Esophagus squamous epithelium (tissue), 4 donors: ENCODE data around the gene OR51B6.
"Not testable (repeated sequence)": the region's sequence is repeated elsewhere in the genome, so short reads cannot be mapped to it uniquely, and the experiment has no call there.

Source experiments
- POLR2A ChIP-seq, 4 donors: fragments of 450-650 bp; IDR thresholded peaks; one replicate each; pipeline ENCODE4 v1.6.1; 2017; ENCODE audit warnings: antibody characterized with exemption in 4 of 4, mild to moderate bottlenecking in 4 of 4, moderate library complexity in 3 of 4
- TF ChIP-seq, protein P1 (sequence below), 6 experiments: fragments of 450-650 bp in 4 of 6; fragments of 200-600 bp in 2 of 6; sonication (generic) in 2 of 6; IDR thresholded peaks; one replicate each; pipeline ENCODE4 v1.5.1; 2016 to 2019; ENCODE audit warnings: antibody characterized with exemption in 6 of 6, mild to moderate bottlenecking in 4 of 6, moderate library complexity in 4 of 6

- TF ChIP-seq, protein P1, sequence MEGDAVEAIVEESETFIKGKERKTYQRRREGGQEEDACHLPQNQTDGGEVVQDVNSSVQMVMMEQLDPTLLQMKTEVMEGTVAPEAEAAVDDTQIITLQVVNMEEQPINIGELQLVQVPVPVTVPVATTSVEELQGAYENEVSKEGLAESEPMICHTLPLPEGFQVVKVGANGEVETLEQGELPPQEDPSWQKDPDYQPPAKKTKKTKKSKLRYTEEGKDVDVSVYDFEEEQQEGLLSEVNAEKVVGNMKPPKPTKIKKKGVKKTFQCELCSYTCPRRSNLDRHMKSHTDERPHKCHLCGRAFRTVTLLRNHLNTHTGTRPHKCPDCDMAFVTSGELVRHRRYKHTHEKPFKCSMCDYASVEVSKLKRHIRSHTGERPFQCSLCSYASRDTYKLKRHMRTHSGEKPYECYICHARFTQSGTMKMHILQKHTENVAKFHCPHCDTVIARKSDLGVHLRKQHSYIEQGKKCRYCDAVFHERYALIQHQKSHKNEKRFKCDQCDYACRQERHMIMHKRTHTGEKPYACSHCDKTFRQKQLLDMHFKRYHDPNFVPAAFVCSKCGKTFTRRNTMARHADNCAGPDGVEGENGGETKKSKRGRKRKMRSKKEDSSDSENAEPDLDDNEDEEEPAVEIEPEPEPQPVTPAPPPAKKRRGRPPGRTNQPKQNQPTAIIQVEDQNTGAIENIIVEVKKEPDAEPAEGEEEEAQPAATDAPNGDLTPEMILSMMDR (IDR thresholded peaks at IDR 0.05) = not testable (repeated sequence)
- not testable (repeated sequence) for TF ChIP-seq POLR2A (IDR thresholded peaks at IDR 0.05)
Measured at GRCh38 chr11:5337253-5337652, 14.1 kb upstream of the OR51B6 start.
